ENCODE results near the gene TMEM95.
A peak's percentile ranks its signal among the peaks of the same experiment; 100 is the strongest.

Gene TMEM95

GRCh38 chr17:7351665-7352502, 3.1 kb upstream of the TMEM95 start, which contains the start of gene KCTD11:
TSS of gene KCTD11 (plus strand) at chr17:7352162.
- H3K4me3 ChIP-seq (ENCODE audit: low read depth, low read length): peak within 1 kb of the TSS; percentile 57
- TF ChIP-seq CTCF (IDR thresholded peaks at IDR 0.05; ENCODE audit: borderline replicate concordance, insufficient read depth, low read depth, low read length): no peak

- peak; percentile 70 for TF ChIP-seq CTCF (IDR thresholded peaks at IDR 0.05; ENCODE audit: borderline replicate concordance, insufficient read depth, low read depth, low read length)
- H3K4me3 ChIP-seq (ENCODE audit: low read depth, low read length): peak overlapping the region; percentile 57
Measured at GRCh38 chr17:7352503-7352889, 2.5 kb upstream of the TMEM95 start.

- H3K4me3 ChIP-seq (ENCODE audit: low read depth, low read length): peak overlapping the region; percentile 57
- no peak for TF ChIP-seq CTCF (IDR thresholded peaks at IDR 0.05; ENCODE audit: borderline replicate concordance, insufficient read depth, low read depth, low read length)
Measured at GRCh38 chr17:7352910-7353635, 1.9 kb upstream of the TMEM95 start.

GRCh38 chr17:7354262-7354843, 603 bp upstream of the TMEM95 start:
- TF ChIP-seq CTCF (IDR thresholded peaks at IDR 0.05; ENCODE audit: borderline replicate concordance, insufficient read depth, low read depth, low read length): no peak
- no peak overlapping the region for H3K4me3 ChIP-seq (ENCODE audit: low read depth, low read length)

- H3K4me3 ChIP-seq (ENCODE audit: low read depth, low read length): no peak overlapping the region
- no peak for TF ChIP-seq CTCF (IDR thresholded peaks at IDR 0.05; ENCODE audit: borderline replicate concordance, insufficient read depth, low read depth, low read length)
Measured at GRCh38 chr17:7355573-7355972, 617 bp downstream of the TMEM95 start.

GRCh38 chr17:7356072-7356549, 1.2 kb downstream of the TMEM95 start:
- no peak overlapping the region for H3K4me3 ChIP-seq (ENCODE audit: low read depth, low read length)
- TF ChIP-seq CTCF (IDR thresholded peaks at IDR 0.05; ENCODE audit: borderline replicate concordance, insufficient read depth, low read depth, low read length): peak; percentile 95
